HG03066 (cell line): ENCODE results near the gene SLC9A5.

ENCODE experiments used
- ATAC-seq: cut with Tn5 transposase; IDR thresholded peaks from one replicate; pipeline ENCODE4 v1.9.1; 2021; ENCODE audit warnings: low read depth; ENCODE audit not compliant: unreplicated experiment

SLC9A5 gene

GRCh38 chr16:67248401-67249177 is at the start of gene SLC9A5:
Gene SLC9A5, plus strand, starts transcription at chr16:67248979. Its CDS starts 36 bp downstream, at chr16:67249015.
- ATAC-seq: no peak

- ATAC-seq: no peak
Measured at GRCh38 chr16:67199011-67199807, 49.6 kb upstream of the SLC9A5 start, which contains the start of gene ELMO3. Gene ELMO3, plus strand, starts transcription at chr16:67199131. Its CDS starts 196 bp downstream, at chr16:67199327.

GRCh38 chr16:67199808-67200198 is 49.0 kb upstream of the SLC9A5 start:
- ATAC-seq: no peak

- ATAC-seq: no peak
Measured at GRCh38 chr16:67200491-67200890, 48.3 kb upstream of the SLC9A5 start.

GRCh38 chr16:67201411-67202345 is 47.1 kb upstream of the SLC9A5 start:
- ATAC-seq: no peak

GRCh38 chr16:67202426-67202825 is 46.4 kb upstream of the SLC9A5 start:
- ATAC-seq: no peak

- ATAC-seq: no peak
Measured at GRCh38 chr16:67202956-67203493, 45.8 kb upstream of the SLC9A5 start.

- ATAC-seq: no peak
Measured at GRCh38 chr16:67204076-67204475, 44.7 kb upstream of the SLC9A5 start.

GRCh38 chr16:67206129-67206837 is 42.5 kb upstream of the SLC9A5 start:
- no peak for ATAC-seq

- ATAC-seq: no peak
Measured at GRCh38 chr16:67206838-67207248, 41.9 kb upstream of the SLC9A5 start.

- no peak for ATAC-seq
Measured at GRCh38 chr16:67207249-67208091, 41.3 kb upstream of the SLC9A5 start.

- ATAC-seq: no peak
Measured at GRCh38 chr16:67208154-67208896, 40.5 kb upstream of the SLC9A5 start.

- no peak for ATAC-seq
Measured at GRCh38 chr16:67209565-67209964, 39.2 kb upstream of the SLC9A5 start.

- ATAC-seq: no peak
Measured at GRCh38 chr16:67210069-67210937, 38.5 kb upstream of the SLC9A5 start.

- ATAC-seq: no peak
Measured at GRCh38 chr16:67211674-67212073, 37.1 kb upstream of the SLC9A5 start.

- ATAC-seq: no peak
Measured at GRCh38 chr16:67212766-67213165, 36.0 kb upstream of the SLC9A5 start.
